Measurements from ENCODE around the gene ZNF541. TPM values are rescaled to one million over a fixed set of nuclear protein-coding genes. Genes with fewer than 3 reads are reported as not detected.
"Not testable (repeated sequence)": the region's sequence is repeated elsewhere in the genome, so short reads cannot be mapped to it uniquely, and the experiment has no call there.

Gene ZNF541
- total RNA-seq, 1 experiment from 2014 or later: not detected

DNA sequence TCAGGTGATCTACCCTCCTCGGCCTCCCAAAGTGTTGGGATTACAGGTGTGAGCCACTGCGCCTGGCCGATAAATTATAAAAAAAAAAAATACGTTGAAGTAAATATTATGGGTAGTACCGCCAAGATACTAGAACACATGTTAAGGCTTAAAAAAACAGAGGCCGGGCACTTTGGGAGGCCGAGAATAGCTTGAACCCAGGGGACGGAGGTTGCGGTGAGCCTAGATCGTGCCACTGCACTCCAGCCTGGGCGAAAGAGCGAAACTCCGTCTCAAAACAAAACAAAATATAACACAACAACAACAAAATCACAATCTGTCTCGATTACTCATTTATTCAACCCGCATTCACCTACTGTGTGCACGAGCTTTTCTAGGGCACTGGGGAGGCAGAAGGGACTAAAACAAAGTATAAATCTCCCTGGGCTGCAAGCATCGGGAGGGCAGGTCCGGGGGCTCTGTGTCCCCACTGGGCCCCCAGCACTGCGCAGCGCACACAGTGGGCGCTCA is 34.7 kb upstream of the ZNF541 start:
- no peaks in the 10 kb centered on the region for H3K27me3 ChIP-seq
- no peak for DNase-seq
- peak overlapping the region; percentile 78; the same call in 1 of the 2 replicates for H3K27ac ChIP-seq
- no peaks in the 10 kb centered on the region for H3K9me3 ChIP-seq (replicated peaks)
- H3K36me3 ChIP-seq: no peaks in the 10 kb centered on the region
- peak overlapping the region; percentile 99 for H3K4me3 ChIP-seq
- no peaks in the 10 kb centered on the region; the same call in 1 of the 2 replicates for H3K4me1 ChIP-seq

GRCh38 chr19:47603706-47604565 is 31.0 kb upstream of the ZNF541 start:
- Histone ChIP-seq H3K27ac (no peak overlapping the region), H3K27me3 (no peaks in the 10 kb centered on the region), H3K4me1 (0 out of 2 replicates have a peak, but pooled peaks cover 2% of the 10 kb centered on the region), H3K9me3 (replicated peaks) (no peaks in the 10 kb centered on the region), H3K36me3 (no peaks in the 10 kb centered on the region), H3K4me3 (no peak overlapping the region)
- DNase-seq: no peak

DNA sequence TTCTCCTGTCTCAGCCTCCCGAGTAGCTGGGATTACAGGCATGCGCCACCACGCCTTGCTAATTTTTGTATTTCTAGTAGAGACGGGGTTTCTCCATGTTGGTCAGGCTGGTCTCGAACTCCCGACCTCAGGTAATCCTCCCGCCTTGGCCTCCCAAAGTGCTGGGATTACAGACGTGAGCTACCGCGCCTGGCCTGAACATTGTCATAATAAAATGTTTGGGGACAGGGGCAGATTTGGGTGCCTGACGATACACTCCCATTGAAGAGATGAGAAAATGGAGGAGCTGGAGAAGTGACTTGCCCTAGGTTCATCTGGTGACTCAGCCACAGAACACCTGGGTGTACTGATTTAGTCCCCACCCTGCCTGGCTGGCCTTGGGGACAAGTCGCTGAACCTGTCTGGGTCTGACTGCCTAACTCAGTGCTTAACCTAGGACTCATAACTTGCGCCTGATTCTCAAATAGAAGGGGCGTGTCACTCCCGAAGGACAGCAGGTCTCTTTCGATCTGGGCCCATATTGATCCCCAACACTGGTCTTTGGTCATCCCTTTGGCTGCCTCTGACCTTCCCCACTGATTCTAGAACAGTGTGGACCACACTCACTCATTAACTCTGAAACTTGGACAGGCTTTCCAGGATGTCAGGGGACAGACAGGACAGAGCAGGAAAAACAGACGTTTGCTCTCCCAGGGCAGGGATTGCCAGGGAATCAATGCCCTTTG is 28.4 kb upstream of the ZNF541 start:
- no peak overlapping the region for H3K27ac ChIP-seq
- H3K4me1 ChIP-seq: 0 out of 2 replicates have a peak, but pooled peaks cover 2% of the 10 kb centered on the region
- peak overlapping the region; percentile 59 for H3K4me3 ChIP-seq
- no peaks in the 10 kb centered on the region for H3K36me3 ChIP-seq
- H3K9me3 ChIP-seq (replicated peaks): no peaks in the 10 kb centered on the region
- H3K27me3 ChIP-seq: no peaks in the 10 kb centered on the region
- DNase-seq: no peak

DNA sequence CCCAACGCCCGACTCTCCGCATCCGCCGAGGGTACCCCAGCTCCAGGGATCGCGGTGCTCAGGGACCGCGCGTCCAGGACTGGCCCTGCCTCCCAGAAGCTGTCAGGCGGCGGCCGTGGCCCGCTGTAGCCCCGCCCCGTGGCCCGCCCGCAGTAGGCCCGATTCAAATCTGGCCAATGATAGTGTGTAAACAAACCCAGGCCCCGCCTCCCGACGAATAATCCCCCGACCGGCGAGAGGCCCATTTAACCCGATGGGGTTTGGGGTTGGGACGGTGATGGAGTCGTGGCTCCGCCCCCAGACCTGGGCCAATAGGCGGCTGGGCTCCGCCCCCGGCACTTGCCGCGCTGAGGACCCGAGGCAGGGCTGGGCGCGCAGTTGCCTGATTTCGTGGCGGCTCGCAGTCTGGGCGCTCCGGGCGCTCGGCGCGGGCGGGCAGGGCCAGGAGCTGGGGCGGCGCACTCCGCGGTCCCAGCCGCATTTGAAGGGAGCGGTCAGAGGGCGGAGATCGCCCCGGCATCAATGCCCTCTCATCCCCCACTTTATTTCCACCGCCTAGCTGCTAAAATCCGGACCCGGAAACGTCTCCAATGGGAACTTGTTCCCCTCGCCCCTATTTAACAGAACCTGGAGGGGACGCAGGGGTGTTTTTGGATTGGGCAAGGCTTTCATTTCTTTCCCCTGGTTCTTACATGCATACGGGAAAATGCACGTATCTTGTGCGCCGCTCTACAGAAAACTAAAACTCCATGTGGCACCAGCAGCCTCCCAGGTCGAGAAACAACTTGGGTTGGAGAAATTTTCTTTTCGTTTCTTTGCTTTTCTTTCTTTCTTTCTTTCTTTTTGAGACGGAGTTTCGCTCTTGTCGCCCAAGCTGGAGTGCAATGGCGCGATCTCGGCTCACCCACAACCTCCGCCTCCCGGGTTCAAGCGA is 27.6 kb upstream of the ZNF541 start:
- H3K27me3 ChIP-seq: no peaks in the 10 kb centered on the region
- peak; percentile 99 to 100 for DNase-seq
- no peaks in the 10 kb centered on the region for H3K36me3 ChIP-seq

DNA sequence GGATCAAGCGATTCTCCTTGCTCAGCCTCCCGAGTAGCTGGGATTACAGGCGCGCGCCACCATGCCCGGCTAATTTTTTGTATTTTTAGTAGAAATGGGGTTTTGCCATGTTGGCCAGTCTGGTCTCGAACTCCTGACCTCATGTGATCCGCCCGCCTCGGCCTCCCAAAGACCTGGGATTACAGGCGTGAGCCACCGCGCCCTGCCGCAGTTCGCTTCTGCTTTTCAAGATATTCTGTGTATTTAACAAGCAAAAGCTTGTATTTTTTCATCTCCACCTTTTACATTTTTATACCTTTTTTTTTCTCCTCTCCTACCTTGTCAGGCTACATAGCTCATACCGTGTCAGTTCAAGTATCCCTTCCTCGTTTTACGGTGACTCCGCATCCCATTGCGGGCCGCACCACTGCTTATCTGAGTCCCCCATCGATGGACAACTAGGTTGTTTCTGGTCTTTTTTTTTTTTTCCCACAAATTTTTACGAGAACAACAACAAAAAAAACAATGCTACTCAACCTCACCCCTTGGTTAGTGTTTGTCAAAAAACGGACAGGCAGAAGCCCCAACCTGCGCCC is 26.8 kb upstream of the ZNF541 start:
- not testable (repeated sequence) for H3K36me3 ChIP-seq; H3K9me3 ChIP-seq (replicated peaks); DNase-seq; H3K27me3 ChIP-seq; H3K4me1 ChIP-seq; H3K27ac ChIP-seq
- peak overlapping the region; percentile 59 for H3K4me3 ChIP-seq

More for the DNA sequence above, 27.6 kb upstream of the ZNF541 start:
- H3K9me3 ChIP-seq (replicated peaks): no peaks in the 10 kb centered on the region
- peak overlapping the region; percentile 59 for H3K4me3 ChIP-seq
- H3K27ac ChIP-seq: peak overlapping the region; percentile 15; the same call in 1 of the 2 replicates
- H3K4me1 ChIP-seq: 0 out of 2 replicates have a peak, but pooled peaks cover 2% of the 10 kb centered on the region

DNA sequence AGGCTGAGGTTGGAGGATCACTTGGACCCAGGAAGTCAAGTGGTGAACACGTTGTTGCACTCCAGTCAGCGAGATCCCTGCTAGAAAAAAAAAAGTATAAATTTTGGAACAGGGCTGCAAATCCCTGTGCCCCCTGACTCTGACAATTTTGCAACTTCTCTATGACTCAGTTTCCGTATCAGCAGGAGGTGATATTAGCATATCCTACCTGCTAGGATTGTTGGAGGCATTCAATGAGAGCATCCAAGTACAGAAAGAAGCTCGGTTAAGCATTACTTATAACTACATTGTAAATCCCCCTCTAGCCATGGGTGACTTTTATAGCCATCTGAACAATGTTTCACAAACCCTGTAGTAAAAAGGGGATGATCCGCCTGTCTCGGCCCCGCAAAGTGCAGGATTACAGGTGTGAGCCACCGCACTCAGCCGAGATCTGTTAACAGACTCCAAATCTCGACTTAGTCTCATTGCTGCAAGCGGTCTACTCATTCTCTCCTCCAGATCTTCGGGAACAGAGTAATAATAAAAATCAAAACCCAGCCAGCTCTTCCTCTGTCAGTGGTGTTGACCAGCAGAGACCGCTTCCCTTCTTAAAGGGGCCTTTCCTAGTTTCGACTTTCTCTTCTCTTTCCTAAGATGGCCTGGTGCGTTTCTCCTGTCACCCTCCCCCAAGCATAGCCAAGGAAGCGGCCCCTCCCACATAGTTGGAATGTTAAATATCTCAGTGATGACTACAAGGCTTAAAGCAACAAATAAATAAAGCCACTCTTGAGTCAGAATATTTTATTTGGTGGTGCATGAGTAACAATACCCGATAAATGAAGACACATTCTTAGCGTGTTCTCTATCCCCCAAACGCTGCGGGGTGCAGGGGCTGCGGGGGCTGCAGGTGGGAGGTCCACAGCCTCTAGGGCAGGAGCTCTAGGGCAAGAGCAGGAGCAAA is 25.7 kb upstream of the ZNF541 start:
- no peaks in the 10 kb centered on the region for H3K27me3 ChIP-seq
- DNase-seq: peak; percentile 36

DNA sequence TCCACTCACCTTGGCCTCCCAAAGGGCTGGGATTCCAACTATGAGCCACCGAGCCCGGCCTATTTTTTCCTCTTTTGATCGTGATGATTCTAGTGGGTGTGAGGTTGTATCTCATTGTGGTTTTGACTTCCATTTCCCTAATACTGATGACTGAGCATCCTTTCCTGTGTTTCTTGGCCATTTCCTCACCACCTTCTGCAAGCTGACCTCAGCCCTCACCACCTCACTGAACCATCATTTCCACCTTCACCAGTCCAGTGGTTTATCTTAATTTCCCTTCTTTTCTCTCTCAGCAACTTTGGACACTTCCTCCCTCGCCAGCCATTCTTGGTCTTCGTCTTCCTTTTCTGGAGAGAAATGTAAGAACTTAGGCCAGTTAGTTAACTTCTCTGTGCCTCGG is 23.0 kb upstream of the ZNF541 start:
- Histone ChIP-seq H3K4me3 (no peak overlapping the region), H3K36me3 (no peaks in the 10 kb centered on the region), H3K4me1 (0 out of 2 replicates have a peak, but pooled peaks cover 2% of the 10 kb centered on the region), H3K27me3 (no peaks in the 10 kb centered on the region), H3K9me3 (replicated peaks) (no peaks in the 10 kb centered on the region), H3K27ac (no peak overlapping the region)
- DNase-seq: no peak

More for the DNA sequence above, 25.7 kb upstream of the ZNF541 start:
- no peaks in the 10 kb centered on the region for H3K9me3 ChIP-seq (replicated peaks)
- no peak overlapping the region for H3K4me3 ChIP-seq
- H3K27ac ChIP-seq: no peak overlapping the region
- no peaks in the 10 kb centered on the region for H3K36me3 ChIP-seq
- H3K4me1 ChIP-seq: 0 out of 2 replicates have a peak, but pooled peaks cover 2% of the 10 kb centered on the region

DNA sequence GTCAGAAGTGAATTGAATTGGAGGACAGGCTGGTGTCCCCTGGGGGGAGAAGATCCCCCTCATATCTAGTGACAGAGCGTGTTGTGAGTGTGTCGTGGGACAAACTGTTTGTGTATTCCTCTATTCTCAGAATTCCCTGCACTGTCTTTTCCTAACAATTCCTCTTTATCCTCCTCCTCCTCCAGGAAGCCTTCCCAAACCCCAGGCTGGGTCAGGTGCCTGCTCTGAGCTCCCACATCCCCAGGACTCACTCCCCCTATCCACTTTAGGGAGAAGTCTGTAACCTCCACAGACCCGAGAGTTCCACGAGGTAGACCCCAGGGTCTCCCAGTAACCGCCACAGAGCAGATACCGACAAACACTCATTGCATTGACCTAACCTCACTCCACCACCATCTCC is 20.9 kb upstream of the ZNF541 start:
- no peak for DNase-seq
- Histone ChIP-seq H3K27me3 (no peaks in the 10 kb centered on the region), H3K4me1 (no peaks in the 10 kb centered on the region), H3K27ac (no peak overlapping the region), H3K4me3 (no peak overlapping the region), H3K36me3 (no peaks in the 10 kb centered on the region), H3K9me3 (replicated peaks) (no peaks in the 10 kb centered on the region)

DNA sequence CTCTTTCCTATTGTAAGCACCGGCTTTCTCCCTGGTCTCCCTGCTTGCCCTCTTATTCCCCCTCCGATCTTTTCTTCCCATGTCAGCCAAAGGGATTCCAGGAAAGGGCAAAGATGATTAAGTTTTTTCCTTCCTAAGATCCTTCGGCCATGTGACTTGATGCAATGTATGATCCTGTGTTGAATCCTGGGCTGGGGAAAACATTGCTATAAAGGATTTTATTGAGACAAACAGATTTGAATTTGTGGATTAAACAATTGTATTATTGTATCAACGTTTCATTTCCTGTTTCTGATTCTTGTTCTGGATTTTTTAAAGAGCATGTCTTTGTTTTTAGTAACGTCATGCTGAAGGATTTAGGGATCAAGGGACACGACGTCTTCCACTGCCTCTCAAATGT is 16.9 kb upstream of the ZNF541 start:
- Histone ChIP-seq H3K27ac (no peak overlapping the region), H3K27me3 (no peaks in the 10 kb centered on the region), H3K4me3 (no peak overlapping the region), H3K9me3 (replicated peaks) (peaks cover 4% of the 10 kb centered on the region; the same call in 1 of the 2 replicates), H3K36me3 (no peaks in the 10 kb centered on the region), H3K4me1 (no peaks in the 10 kb centered on the region)
- no peak for DNase-seq

DNA sequence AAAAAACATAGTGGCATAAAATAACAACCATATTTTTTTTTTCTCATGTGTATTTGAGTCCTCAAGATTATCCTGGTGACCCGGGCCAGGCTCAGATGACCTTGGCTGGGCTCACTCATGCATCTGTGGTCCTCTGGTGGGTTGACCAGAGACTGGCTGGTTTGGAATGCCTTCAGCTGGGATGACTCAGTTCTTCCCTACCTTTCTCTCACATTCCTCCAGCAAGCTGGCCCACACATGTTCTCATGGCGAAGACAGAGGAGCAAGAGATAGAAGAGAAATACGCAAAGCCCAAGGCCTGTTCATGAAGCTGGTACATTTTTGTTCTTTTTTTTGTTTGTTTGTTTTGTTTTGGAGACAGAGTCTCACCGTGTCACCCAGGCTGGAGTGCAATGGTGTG is 14.3 kb upstream of the ZNF541 start:
- no peaks in the 10 kb centered on the region for H3K27me3 ChIP-seq
- H3K27ac ChIP-seq: no peak overlapping the region
- H3K4me1 ChIP-seq: no peaks in the 10 kb centered on the region
- peaks cover 4% of the 10 kb centered on the region; the same call in 1 of the 2 replicates for H3K9me3 ChIP-seq (replicated peaks)
- no peaks in the 10 kb centered on the region for H3K36me3 ChIP-seq
- no peak overlapping the region for H3K4me3 ChIP-seq
- no peak for DNase-seq

DNA sequence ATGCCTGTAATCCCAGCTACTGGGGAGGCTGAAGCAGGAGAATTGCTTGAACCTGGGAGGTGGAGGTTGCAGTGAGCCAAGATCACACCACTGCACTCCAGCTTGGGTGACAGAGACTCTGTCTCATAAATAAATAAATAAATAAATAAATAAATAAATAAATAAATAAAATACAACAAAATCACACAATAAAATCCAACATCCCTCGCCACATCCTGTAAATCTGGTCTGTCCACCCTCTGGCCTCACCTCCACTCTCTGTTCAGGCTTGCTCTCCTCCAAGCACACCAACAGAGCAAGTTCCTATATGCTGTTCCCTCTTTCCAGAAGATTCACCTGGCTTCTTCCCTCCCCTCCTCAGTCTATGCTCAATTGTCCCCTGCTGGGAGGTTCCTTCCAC is 10.2 kb upstream of the ZNF541 start:
- not testable (repeated sequence) for H3K9me3 ChIP-seq (replicated peaks); DNase-seq; H3K27me3 ChIP-seq; H3K4me3 ChIP-seq; H3K4me1 ChIP-seq; H3K36me3 ChIP-seq; H3K27ac ChIP-seq

DNA sequence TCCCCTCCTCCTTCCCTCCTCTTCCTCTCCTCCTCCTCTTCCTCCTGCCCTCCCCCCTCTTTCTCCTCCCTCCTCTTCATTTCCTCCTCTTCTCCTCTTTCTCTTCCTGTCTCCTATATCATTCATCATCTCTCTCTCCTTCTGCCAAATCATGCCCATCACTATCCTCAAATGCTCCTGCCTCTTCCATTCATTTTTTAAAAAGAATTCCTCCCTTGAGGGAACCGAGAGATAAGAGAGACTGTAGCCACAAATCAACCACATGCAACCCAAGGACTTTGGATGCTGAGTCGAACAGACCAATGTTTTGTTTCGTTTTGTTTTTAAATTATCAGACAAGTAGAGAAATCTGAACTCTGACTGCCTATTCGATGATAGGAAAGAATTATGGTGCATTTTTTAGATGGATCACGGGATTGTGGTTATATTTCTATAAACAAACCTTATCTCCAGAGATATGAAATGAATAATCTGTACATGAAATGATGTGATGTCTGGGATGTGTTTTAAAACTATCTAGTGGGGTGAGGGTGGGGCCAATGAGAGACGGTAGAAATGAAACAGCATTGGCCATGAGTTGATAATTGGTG is 9.5 kb upstream of the ZNF541 start:
- peaks cover 4% of the 10 kb centered on the region; the same call in 1 of the 2 replicates for H3K9me3 ChIP-seq (replicated peaks)
- no peaks in the 10 kb centered on the region for H3K4me1 ChIP-seq
- no peaks in the 10 kb centered on the region for H3K36me3 ChIP-seq
- no peaks in the 10 kb centered on the region for H3K27me3 ChIP-seq
- H3K4me3 ChIP-seq: no peak overlapping the region
- no peak overlapping the region for H3K27ac ChIP-seq
- DNase-seq: no peak

All from SJCRH30 (cell line).